IPS-20b (cell line): ENCODE data around the gene HS3ST5.

Experiments used
- H3K27ac ChIP-seq: one replicate; pipeline ENCODE4 v1.5.1; 2013; ENCODE audit warnings: low read length
- H3K27me3 ChIP-seq: 2 replicates; pipeline ENCODE4 v1.6.1; 2013; ENCODE audit warnings: mild to moderate bottlenecking, low read length, inconsistent platforms; ENCODE audit not compliant: insufficient read depth
- H3K36me3 ChIP-seq: 2 replicates; pipeline ENCODE4 v1.6.1; 2013; ENCODE audit warnings: low read depth, mild to moderate bottlenecking, inconsistent platforms, low read length, moderate library complexity; ENCODE audit not compliant: insufficient read depth
- H3K4me1 ChIP-seq: 2 replicates; pipeline ENCODE4 v1.6.1; 2013; ENCODE audit warnings: mild to moderate bottlenecking, control low read depth, inconsistent platforms, low read length, moderate library complexity; ENCODE audit not compliant: insufficient read depth
- H3K4me3 ChIP-seq: 2 replicates; pipeline ENCODE4 v1.5.1; 2013; ENCODE audit warnings: mild to moderate bottlenecking, low read length, inconsistent platforms
- H3K9ac ChIP-seq: 2 replicates; pipeline ENCODE4 v1.6.1; 2013; ENCODE audit warnings: low read depth, mild to moderate bottlenecking, inconsistent platforms, low read length, moderate library complexity
- H3K9me3 ChIP-seq: 2 replicates; pipeline ENCODE4 v1.6.1; 2013; ENCODE audit warnings: mild to moderate bottlenecking, low read depth, low read length, inconsistent platforms; ENCODE audit not compliant: insufficient read depth

Gene HS3ST5

DNA sequence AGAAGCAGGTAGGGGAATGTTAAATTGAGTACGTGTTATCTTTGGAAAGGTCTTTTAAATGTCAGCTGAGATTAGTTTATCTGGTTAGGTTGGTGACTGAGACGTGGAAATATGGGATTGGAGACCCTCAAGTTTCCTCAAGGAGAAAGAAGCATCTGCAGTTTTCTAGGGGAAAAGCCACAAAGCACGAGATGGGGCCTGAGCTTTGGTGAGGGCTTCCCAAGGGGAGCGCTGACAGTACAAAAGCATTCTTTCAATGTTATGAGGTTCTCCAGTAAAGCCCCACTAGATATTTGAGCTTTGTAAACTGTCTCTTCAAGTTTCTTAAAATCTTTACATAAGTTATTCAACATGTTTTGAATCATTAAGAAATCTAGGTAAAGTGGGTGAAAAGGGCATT lies 19.6 kb upstream of the HS3ST5 start:
- H3K4me1 ChIP-seq = peaks cover 47% of the 10 kb centered on the region
- H3K9me3 ChIP-seq = no peaks in the 10 kb centered on the region
- no peaks in the 10 kb centered on the region for H3K36me3 ChIP-seq
- no peaks in the 10 kb centered on the region for H3K27me3 ChIP-seq
- peak overlapping the region; percentile 1; the same call in 1 of the 2 replicates for H3K4me3 ChIP-seq
- no peak overlapping the region for H3K27ac ChIP-seq
- H3K9ac ChIP-seq = no peak overlapping the region

DNA sequence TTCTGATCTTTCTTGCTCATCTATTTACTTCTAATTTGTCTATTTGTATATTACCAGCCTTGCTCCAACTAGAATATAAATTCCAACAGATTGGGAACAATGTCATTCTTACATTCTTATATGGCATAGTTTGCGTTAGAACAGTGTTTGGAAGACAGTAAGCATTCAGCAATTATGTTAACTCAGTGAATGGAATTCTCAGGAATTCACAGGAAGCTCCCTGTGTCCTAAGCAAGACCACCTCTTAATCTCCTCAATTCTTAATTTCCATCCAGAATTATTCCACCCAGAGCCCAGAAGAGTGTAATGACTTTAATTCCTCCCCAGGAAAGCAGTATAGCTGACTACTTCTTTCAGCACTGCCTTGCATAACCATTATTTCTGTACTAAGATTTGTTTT lies 18.2 kb upstream of the HS3ST5 start:
- Histone ChIP-seq H3K27ac (peak overlapping the region; percentile 43), H3K27me3 (no peaks in the 10 kb centered on the region), H3K4me3 (no peak overlapping the region), H3K9me3 (no peaks in the 10 kb centered on the region), H3K9ac (0 out of 2 replicates have a peak overlapping the region, but pooled peaks have one; percentile 3), H3K4me1 (peaks cover 47% of the 10 kb centered on the region), H3K36me3 (no peaks in the 10 kb centered on the region)

DNA sequence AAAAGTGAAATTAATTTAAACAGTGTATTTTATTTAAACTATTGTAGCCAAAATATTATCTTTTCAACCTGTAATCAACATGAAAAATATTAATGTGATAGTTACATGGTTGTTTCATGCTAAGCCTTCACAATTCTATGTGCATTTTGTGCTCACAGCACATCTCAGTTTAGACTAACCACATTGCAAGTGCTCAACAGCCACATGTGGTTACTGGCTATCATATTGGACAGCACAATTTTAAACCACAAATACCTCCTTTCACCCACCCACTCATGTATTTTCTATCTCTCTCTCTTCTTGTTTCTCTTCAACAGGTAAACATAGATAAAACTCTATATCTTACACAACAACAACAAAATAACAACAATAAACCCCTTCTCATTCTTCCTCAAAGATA lies 12.5 kb upstream of the HS3ST5 start:
- H3K9me3 ChIP-seq = no peaks in the 10 kb centered on the region
- no peaks in the 10 kb centered on the region for H3K36me3 ChIP-seq
- no peak overlapping the region for H3K4me3 ChIP-seq
- H3K27me3 ChIP-seq = no peaks in the 10 kb centered on the region
- peaks cover under 1% of the 10 kb centered on the region; the same call in 1 of the 2 replicates for H3K4me1 ChIP-seq
- H3K27ac ChIP-seq = no peak overlapping the region
- H3K9ac ChIP-seq = no peak overlapping the region

DNA sequence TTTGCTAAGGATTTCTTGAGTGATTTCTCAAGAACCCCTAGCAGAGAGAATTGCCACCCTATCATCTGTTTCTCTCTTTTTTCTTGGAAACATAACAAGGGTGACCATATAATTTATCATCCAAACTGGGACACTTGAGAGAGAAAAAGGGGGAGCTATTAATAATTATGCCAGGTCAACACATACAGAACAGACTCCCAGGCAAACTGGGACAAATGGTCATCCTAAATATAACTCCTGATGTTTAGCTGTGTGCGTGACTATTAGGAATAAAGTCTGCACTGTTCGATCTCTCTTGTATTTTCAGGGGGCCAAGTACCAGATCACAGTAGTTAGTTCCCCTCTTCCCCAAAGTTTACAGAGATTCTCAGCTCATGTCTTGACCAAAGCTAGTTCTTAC lies 11.7 kb upstream of the HS3ST5 start:
- H3K9me3 ChIP-seq = no peaks in the 10 kb centered on the region
- no peaks in the 10 kb centered on the region for H3K4me1 ChIP-seq
- H3K27me3 ChIP-seq = no peaks in the 10 kb centered on the region
- no peak overlapping the region for H3K9ac ChIP-seq
- no peaks in the 10 kb centered on the region for H3K36me3 ChIP-seq
- H3K27ac ChIP-seq = no peak overlapping the region
- H3K4me3 ChIP-seq = no peak overlapping the region

DNA sequence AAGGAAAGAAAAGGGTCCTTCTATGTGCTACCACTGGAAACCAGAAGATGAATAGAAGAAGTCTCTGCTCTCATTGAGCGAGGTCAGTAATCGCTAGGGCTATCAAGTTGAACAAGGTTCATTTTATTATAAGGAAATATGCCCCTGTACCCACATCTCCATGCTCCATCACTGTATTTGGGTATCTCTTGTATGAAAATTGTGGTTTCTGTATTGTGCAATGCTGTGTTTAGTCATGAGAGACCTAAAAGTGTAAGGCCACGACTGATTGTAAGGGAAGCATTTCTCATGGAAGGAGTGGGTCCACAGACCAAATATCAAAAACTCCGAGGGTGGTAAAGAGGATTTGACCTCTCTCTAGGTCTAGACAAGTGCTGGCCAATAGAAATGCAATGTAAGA lies 3.6 kb upstream of the HS3ST5 start:
- H3K9ac ChIP-seq = no peak overlapping the region
- H3K27ac ChIP-seq = no peak overlapping the region
- H3K4me1 ChIP-seq = peaks cover 21% of the 10 kb centered on the region
- no peak overlapping the region for H3K4me3 ChIP-seq
- no peaks in the 10 kb centered on the region for H3K9me3 ChIP-seq
- no peaks in the 10 kb centered on the region for H3K36me3 ChIP-seq
- peaks cover 5% of the 10 kb centered on the region; the same call in 1 of the 2 replicates for H3K27me3 ChIP-seq

DNA sequence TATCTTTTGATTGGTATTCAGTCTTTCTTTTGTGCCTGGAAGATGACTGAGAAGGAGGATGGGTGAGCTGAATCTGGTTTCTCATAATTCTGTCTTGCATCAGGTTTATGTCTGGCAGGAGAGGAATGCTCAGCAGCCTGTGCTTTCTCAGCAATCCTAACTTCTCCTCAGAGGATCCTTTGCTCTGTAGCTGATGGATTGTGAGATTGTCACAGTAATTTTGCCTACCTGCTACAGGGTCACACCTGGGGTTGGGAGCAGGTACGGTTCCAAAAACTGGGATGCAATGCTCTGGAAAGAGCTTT lies 2.1 kb upstream of the HS3ST5 start:
- H3K27me3 ChIP-seq = peaks cover 9% of the 10 kb centered on the region; the same call in 1 of the 2 replicates
- no peak overlapping the region for H3K9ac ChIP-seq
- no peak overlapping the region for H3K4me3 ChIP-seq
- no peak overlapping the region for H3K27ac ChIP-seq
- no peaks in the 10 kb centered on the region for H3K9me3 ChIP-seq
- H3K36me3 ChIP-seq = no peaks in the 10 kb centered on the region
- H3K4me1 ChIP-seq = peaks cover 26% of the 10 kb centered on the region

DNA sequence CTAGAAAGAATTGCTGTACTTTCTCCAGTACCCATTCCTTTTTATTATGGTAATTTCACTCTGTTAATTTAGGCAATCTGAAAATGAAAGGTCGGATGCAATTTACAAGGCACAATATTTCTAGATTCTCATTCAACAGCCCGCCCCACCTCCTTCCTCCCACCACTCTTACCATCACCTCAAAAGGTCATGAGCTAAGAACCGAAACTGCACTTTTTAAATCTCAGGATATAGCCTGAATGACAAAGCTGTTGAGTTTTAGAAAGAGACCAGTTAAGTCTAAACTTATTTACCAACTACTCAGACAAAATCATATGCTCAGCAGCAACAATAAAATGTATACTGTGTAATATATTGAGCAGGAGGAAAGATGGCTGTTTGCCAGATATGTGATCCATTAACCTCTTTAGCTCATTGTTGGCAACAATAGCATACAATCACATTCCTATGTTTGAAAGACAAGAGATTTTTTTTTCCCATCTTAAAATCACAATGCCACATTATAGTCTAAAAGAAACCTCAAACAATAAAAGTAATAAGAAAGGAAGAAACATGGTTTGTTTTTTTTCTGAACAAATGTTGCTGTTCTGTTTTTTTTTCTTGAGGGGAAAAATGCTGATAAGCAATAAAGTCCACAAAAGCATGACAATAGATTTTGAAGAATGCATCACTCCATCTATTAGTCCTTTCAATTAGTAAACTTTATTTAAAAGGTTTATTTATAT lies 1.6 kb upstream of the HS3ST5 start:
- Histone ChIP-seq H3K4me1 (peaks cover 31% of the 10 kb centered on the region), H3K9me3 (no peaks in the 10 kb centered on the region), H3K27me3 (peaks cover 9% of the 10 kb centered on the region; the same call in 1 of the 2 replicates), H3K9ac (peak overlapping the region; percentile 83; the same call in 1 of the 2 replicates), H3K27ac (no peak overlapping the region), H3K36me3 (no peaks in the 10 kb centered on the region), H3K4me3 (peak overlapping the region; percentile 90)

DNA sequence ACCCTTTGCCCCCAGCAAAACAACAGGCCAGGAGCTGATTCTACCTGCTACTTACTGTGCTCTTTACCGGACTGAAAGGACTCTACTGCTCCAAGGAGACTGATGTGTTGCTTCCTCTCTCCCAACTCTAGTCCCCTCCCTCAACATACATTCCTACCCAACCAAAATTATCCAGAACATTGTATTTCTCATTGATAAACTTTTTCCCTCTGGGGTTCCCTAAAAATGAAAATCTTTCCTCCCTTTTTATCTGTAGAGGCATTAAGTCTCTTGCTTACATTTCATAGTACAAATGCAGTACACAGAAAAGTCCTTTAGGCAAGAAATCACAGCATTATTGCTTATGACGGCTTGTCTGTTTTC lies 940 bp upstream of the HS3ST5 start:
- no peaks in the 10 kb centered on the region for H3K9me3 ChIP-seq
- no peaks in the 10 kb centered on the region for H3K36me3 ChIP-seq
- H3K27me3 ChIP-seq = peaks cover 9% of the 10 kb centered on the region; the same call in 1 of the 2 replicates
- peaks cover 32% of the 10 kb centered on the region for H3K4me1 ChIP-seq
- peak overlapping the region; percentile 90 for H3K4me3 ChIP-seq
- peak overlapping the region; percentile 1 for H3K27ac ChIP-seq
- peak overlapping the region; percentile 83 for H3K9ac ChIP-seq

DNA sequence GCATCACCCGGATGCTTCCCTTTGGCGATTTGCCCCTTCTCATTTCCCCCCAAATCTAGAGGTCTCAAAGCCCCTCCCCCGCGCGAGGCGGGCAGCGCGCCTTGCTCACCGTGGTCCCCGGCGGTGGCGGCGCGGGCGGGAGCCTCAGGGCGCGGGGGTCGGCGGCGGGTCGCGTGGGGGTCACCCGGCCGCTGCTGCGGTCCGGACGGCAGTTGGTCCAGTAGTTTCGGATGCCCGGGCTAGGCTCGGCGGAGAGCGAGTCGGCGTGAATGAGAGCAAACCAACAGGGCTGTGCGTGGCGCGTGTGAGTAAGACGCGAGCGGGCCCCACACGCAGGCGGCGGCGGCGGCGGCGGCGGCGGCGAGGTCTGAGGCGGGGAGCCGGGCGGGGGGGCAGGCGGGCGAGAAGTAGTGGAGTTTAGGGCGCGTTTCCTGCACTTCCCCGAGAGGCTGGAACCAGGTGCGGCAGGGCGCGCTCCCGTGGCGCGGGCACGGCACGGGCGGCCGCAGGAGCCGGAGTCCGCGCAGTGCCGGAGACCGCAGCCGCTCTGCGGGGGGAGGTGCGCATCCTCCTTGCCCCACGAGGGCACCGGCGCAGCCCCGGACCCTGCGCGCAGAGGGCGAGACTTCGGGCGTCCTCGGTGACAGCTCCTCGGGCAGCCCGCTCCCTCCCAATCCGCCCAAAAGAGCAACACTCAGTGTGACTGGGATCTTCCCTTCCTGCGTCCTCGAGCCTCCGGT lies 567 bp downstream of the HS3ST5 start:
- Histone ChIP-seq H3K27me3 (peaks cover 9% of the 10 kb centered on the region; the same call in 1 of the 2 replicates), H3K4me1 (peaks cover 32% of the 10 kb centered on the region), H3K4me3 (peak overlapping the region; percentile 90), H3K36me3 (no peaks in the 10 kb centered on the region), H3K9me3 (no peaks in the 10 kb centered on the region), H3K9ac (peak overlapping the region; percentile 69; the same call in 1 of the 2 replicates), H3K27ac (no peak overlapping the region)

DNA sequence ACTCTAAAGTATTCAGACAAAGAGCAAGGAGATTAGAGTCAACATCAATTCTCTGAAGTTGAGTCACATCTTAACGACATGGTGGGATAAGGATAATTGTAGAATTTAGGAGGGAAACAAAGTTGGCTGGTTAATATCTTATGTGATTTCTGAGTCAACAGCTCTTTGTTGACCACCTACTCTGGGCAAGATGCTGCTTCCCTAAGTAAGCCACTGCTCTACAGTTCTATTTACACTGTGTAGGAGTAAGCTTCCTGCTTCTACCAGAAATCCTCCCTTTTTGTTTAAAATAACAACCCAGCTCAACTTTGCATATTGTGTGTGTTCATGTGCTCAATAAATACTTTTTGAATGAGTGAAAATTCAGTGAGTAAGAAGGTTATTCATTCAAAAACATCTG lies 3.1 kb downstream of the HS3ST5 start:
- peak overlapping the region; percentile 90 for H3K4me3 ChIP-seq
- no peaks in the 10 kb centered on the region for H3K9me3 ChIP-seq
- peaks cover 9% of the 10 kb centered on the region; the same call in 1 of the 2 replicates for H3K27me3 ChIP-seq
- peaks cover 21% of the 10 kb centered on the region for H3K4me1 ChIP-seq
- H3K36me3 ChIP-seq = no peaks in the 10 kb centered on the region
- H3K27ac ChIP-seq = no peak overlapping the region
- H3K9ac ChIP-seq = peak overlapping the region; percentile 17; the same call in 1 of the 2 replicates

DNA sequence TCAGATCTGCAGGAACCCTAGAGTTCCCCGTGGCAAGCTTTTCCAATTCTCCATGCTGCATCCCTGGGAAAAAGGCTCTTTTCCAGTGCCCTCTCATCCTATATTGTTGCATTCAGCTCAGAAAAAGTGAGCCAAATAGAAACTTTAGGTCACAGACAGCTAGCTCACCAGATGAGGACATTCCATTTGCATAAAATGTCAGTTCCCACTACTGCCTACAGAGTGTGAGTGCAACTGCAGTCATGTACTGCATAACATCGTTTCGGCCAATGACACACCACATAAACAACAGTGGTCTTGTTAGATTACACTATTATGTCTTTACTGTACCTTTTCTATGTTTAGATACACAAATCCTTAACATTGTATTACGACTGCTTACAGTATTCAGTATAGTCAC lies 8.6 kb downstream of the HS3ST5 start:
- Histone ChIP-seq H3K27ac (no peak overlapping the region), H3K4me3 (no peak overlapping the region), H3K27me3 (no peaks in the 10 kb centered on the region), H3K36me3 (no peaks in the 10 kb centered on the region), H3K4me1 (peaks cover 11% of the 10 kb centered on the region; the same call in 1 of the 2 replicates), H3K9me3 (no peaks in the 10 kb centered on the region), H3K9ac (no peak overlapping the region)

DNA sequence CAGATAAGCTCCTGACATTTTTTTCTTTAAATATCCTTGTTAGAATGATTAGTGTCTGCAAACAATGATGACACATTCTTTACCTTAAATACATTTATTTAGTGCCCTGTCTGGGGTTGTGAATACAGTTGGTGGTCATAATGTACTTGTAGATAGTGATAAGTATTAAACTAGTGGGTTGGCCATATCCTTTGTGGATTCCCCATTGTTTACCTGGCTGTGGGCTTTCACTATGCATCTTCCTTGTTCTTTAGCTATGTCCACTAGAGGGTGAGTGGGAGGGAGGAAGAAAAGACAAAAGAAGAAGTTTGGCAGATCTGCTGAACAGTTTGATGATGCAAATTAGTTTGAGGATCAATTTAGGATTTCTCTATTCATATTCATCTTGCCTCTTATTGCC lies 15.7 kb downstream of the HS3ST5 start:
- no peak overlapping the region for H3K9ac ChIP-seq
- no peaks in the 10 kb centered on the region for H3K36me3 ChIP-seq
- no peaks in the 10 kb centered on the region for H3K9me3 ChIP-seq
- H3K27ac ChIP-seq = no peak overlapping the region
- peaks cover 60% of the 10 kb centered on the region for H3K4me1 ChIP-seq
- H3K27me3 ChIP-seq = no peaks in the 10 kb centered on the region
- no peak overlapping the region for H3K4me3 ChIP-seq
